Nephron progenitor cell (in vitro differentiated cells): Measurements from ENCODE around the gene PSME2.
A peak's percentile ranks its signal among the peaks of the same experiment; 100 is the strongest.

ENCODE experiments used
- DNase-seq: peaks from one replicate; pipeline ENCODE4 v3.0.0; 2021
- H3K27ac Mint-ChIP-seq: 2 replicates; pipeline ENCODE4 v1.8.0; 2021; ENCODE audit warnings: mild to moderate bottlenecking, moderate library complexity, mixed read lengths
- H3K27me3 Mint-ChIP-seq: 2 replicates; pipeline ENCODE4 v1.8.0; 2021; ENCODE audit warnings: mild to moderate bottlenecking, low read depth, mixed read lengths; ENCODE audit not compliant: poor library complexity
- H3K36me3 Mint-ChIP-seq: 2 replicates; pipeline ENCODE4 v1.8.0; 2021; ENCODE audit warnings: low read depth, mixed read lengths
- H3K4me1 Mint-ChIP-seq: 2 replicates; pipeline ENCODE4 v1.8.0; 2021; ENCODE audit warnings: mixed read lengths
- H3K4me3 Mint-ChIP-seq: 2 replicates; pipeline ENCODE4 v1.8.0; 2021; ENCODE audit warnings: mild to moderate bottlenecking, moderate library complexity, mixed read lengths
- H3K9me3 Mint-ChIP-seq: 2 replicates; pipeline ENCODE4 v1.8.0; 2021; ENCODE audit warnings: mild to moderate bottlenecking, moderate library complexity, mixed read lengths
- TF ChIP-seq, protein P1 (sequence below): fragments of 200-600 bp; sonication (generic); IDR thresholded peaks from 2 replicates; pipeline ENCODE4 v1.5.0; 2021; ENCODE audit warnings: antibody characterized with exemption

The PSME2 gene

DNA sequence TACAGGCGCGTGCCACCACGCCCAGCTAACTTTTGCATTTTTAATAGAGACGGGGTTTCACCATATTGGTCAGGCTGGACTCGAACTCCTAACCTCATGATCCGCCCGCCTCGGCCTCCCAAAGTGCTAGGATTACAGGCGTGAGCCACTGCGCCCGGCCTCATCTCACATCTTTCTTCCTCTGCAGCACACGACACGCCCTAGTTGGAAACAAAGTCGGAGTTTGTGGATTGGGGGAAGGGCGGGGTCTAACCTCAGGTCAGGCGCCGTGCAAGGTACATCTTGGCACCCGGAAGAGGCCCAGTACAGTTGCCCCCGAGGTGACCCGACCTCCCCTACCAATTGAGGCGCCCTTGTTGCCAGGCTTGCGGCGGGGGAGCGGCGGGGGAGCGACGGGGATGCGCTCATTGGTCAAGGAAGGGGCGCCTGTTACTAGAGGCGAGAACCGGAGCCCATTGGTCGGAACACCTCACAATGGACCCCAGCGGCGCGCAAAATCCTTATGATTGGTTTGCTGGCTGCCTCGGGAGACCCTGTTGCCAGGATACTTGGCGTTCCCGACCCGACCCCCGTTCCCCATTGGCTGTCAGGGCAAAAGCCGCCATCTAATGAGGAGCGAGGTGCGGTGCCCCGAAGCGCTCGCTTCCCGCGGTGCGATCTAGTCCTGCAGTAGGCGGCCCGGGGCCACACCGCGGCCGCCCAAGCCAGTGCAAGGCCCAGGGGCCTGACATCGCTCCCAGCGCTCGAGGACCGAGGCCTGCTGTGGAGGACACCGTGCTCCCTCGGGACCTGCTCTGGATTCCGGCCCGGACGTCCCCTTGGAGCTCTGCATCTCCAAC is 25.2 kb upstream of the PSME2 start, which contains the start of gene REC8:
Gene REC8, plus strand, starts transcription at position 659 of the 839 bp plus-strand sequence. CDS start 473 bp downstream, outside the sequence.
- TF ChIP-seq, protein P1, sequence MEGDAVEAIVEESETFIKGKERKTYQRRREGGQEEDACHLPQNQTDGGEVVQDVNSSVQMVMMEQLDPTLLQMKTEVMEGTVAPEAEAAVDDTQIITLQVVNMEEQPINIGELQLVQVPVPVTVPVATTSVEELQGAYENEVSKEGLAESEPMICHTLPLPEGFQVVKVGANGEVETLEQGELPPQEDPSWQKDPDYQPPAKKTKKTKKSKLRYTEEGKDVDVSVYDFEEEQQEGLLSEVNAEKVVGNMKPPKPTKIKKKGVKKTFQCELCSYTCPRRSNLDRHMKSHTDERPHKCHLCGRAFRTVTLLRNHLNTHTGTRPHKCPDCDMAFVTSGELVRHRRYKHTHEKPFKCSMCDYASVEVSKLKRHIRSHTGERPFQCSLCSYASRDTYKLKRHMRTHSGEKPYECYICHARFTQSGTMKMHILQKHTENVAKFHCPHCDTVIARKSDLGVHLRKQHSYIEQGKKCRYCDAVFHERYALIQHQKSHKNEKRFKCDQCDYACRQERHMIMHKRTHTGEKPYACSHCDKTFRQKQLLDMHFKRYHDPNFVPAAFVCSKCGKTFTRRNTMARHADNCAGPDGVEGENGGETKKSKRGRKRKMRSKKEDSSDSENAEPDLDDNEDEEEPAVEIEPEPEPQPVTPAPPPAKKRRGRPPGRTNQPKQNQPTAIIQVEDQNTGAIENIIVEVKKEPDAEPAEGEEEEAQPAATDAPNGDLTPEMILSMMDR, result no peak
- peak; percentile 85 for DNase-seq
- Mint-ChIP-seq H3K27me3 (peaks cover 14% of the 10 kb centered on the region), H3K4me1 (peaks cover 39% of the 10 kb centered on the region), H3K36me3 (peaks cover 39% of the 10 kb centered on the region), H3K27ac (peak within 1 kb of the TSS; percentile 94), H3K4me3 (peak within 1 kb of the TSS; percentile 84), H3K9me3 (no peaks in the 10 kb centered on the region)

DNA sequence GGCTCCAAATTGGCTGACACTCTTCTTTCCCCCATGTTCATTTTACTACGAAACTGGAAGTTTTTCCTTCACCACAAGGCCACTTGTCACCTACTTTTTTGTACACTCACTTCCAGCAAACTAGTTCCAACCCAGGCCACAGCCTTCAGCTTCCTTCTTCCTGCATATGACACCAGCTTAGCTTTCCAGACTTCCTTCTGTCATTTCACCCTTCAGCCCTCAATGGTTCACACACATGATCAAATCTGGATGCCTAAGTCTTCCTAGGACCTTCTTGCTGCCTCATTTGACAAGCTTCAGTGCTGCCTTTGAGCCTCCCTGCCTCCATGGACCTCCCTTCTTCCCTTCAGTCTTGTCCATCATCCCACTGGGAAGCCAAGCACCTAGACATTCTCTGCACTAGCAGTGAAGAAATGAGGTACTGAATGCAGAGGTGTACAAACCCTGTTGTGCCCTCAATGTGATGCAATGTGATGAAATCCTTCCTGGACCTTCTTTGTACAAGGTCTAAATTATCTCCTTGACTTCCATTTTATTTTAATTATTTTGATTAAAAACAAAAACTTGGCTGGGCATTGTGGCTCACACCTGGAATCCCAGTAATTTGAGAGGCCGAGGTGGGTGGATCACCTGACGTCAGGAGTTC is 21.2 kb upstream of the PSME2 start:
- peak overlapping the region; percentile 26 for H3K27ac Mint-ChIP-seq

DNA sequence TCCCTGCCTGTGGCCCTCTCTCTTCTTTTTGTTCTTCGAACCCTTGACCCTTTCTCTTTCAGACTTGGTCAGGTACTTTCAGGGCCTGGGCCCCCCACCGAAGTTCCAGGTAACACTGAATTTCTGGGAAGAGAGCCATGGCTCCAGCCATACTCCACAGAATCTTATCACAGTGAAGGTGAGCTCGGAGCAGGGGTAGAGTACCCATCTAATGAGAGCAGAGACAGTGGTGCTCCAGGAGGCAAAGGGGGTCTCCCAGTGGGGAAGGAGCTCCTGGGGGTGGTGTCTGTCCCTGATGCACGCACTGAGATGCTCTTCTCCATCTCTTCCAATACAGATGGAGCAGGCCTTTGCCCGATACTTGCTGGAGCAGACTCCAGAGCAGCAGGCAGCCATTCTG is 19.4 kb upstream of the PSME2 start:
- H3K27me3 Mint-ChIP-seq, result peaks cover 3% of the 10 kb centered on the region
- no peak for DNase-seq
- TF ChIP-seq, protein P1, result no peak
- no peak overlapping the region for H3K27ac Mint-ChIP-seq
- no peak overlapping the region for H3K4me3 Mint-ChIP-seq
- no peaks in the 10 kb centered on the region for H3K9me3 Mint-ChIP-seq
- peaks cover 29% of the 10 kb centered on the region for H3K4me1 Mint-ChIP-seq
- peaks cover 46% of the 10 kb centered on the region for H3K36me3 Mint-ChIP-seq

More for the DNA sequence above, 21.2 kb upstream of the PSME2 start:
- Mint-ChIP-seq H3K9me3 (no peaks in the 10 kb centered on the region), H3K27me3 (peaks cover 11% of the 10 kb centered on the region), H3K4me1 (peaks cover 24% of the 10 kb centered on the region), H3K36me3 (peaks cover 42% of the 10 kb centered on the region), H3K4me3 (no peak overlapping the region)
- TF ChIP-seq, protein P1, result no peak
- no peak for DNase-seq

DNA sequence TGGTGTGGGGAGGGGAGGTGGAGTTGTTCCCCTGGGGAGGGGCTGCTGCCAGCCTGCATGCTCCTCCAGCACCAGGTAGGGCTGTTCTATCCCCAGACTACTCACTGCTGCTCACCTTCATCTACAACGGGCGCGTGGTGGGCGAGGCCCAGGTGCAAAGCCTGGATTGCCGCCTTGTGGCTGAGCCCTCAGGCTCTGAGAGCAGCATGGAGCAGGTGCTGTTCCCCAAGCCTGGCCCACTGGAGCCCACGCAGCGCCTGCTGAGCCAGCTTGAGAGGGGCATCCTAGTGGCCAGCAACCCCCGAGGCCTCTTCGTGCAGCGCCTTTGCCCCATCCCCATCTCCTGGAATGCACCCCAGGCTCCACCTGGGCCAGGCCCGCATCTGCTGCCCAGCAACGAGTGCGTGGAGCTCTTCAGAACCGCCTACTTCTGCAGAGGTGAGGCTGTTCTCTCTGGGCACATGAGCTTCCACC is 18.1 kb upstream of the PSME2 start:
- H3K36me3 Mint-ChIP-seq, result peaks cover 41% of the 10 kb centered on the region

DNA sequence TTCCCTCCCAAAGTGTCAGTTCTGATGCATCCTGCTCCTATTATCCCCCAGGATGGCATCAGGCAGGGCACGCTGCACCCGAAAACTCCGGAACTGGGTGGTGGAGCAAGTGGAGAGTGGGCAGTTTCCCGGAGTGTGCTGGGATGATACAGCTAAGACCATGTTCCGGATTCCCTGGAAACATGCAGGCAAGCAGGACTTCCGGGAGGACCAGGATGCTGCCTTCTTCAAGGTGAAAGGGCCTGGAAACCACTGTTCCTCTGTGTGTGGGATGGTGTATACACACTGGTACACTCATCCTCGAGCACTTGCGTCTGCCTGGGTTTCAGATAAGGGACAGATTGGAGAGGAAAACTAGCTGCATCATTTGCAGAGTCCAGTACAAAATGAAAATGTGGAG is 15.7 kb upstream of the PSME2 start:
- Mint-ChIP-seq H3K4me1 (peaks cover 30% of the 10 kb centered on the region), H3K27me3 (no peaks in the 10 kb centered on the region), H3K9me3 (no peaks in the 10 kb centered on the region), H3K27ac (peak overlapping the region; percentile 96), H3K36me3 (peaks cover 47% of the 10 kb centered on the region), H3K4me3 (peak overlapping the region; percentile 91)
- TF ChIP-seq, protein P1, result no peak
- no peak for DNase-seq

More for the DNA sequence above, 18.1 kb upstream of the PSME2 start:
- TF ChIP-seq, protein P1, result no peak
- Mint-ChIP-seq H3K27me3 (no peaks in the 10 kb centered on the region), H3K4me1 (peaks cover 30% of the 10 kb centered on the region), H3K27ac (no peak overlapping the region), H3K4me3 (no peak overlapping the region), H3K9me3 (no peaks in the 10 kb centered on the region)
- DNase-seq, result no peak
